NCI-H2196 (cell line): ENCODE results near the gene ERFL.
"Not testable (repeated sequence)": the region's sequence is repeated elsewhere in the genome, so short reads cannot be mapped to it uniquely, and the experiment has no call there.

Source experiments
- DNase-seq: peaks from one replicate; lab custom pipeline; 2025; ENCODE audit not compliant: unreplicated experiment; lab: John Stamatoyannopoulos, UW

Gene ERFL

GRCh38 chr19:41944336-41944735 lies 16.1 kb upstream of the ERFL start:
- no peak for DNase-seq

- DNase-seq: no peak
These were observed 13.4 kb upstream of the ERFL start for GRCh38 chr19:41941410-41942202.

GRCh38 chr19:41940731-41941409 lies 12.6 kb upstream of the ERFL start:
- no peak for DNase-seq

DNA sequence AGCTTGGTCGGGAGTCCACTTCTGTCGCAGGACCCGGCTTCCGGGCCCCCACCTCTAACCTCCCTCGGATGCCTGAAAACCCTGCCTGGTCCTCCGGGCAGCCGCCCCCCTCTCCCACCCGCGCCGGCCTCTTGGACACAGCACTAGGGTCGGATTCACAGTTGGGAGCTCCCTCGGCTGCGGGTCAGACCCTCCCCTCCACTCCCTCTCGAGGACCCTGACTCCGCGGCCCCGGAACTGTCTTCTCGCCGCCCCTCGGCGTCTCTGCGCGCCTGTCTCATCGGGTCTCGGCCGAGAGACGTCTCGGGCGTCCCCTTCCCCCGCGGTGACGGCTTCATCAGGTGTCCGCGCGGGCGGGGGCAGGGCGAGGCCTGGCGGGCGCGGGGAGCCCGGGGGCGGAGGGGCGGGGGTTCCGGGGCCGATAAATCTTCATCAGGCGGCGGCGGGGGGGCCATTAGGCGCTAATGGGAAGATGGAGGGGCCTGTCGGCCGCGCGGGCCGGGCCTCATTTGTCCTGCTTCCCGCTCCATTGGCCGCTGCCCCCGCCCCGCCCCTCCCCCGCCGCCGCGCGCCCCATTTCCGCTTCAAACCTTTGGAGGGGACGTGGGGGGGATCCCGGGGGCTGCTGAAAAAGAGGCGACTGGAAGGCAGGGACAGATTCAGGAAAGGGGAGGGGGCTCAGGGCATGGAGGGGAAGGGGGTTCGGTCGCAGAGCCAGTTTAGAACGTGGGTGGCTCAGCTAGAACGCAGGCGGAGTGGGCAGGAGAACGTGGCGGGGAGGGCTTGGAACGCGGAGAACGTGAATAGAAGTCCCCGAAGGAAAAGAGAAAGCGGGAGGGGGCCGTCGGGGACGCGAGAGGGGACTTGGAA lies 11.8 kb upstream of the ERFL start:
- peak; percentile 44 for DNase-seq

DNA sequence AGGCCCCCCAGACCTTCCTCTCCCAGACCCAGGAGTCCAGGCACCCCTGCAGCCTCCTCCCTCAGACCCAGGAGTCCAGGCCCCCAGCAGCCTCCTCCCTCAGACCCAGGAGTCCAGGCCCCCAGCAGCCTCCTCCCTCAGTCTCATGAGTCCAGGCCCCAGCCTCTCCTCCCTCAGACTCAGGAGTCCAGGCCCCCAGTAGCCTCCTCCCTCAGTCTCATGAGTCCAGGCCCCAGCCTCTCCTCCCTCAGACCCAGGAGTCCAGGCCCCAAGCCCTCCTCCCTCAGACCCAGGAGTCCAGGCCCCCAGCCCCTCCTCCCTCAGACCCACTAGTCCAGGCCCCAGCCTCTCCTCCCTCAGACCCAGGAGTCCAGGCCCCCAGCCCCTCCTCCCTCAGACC lies 11.0 kb upstream of the ERFL start:
- DNase-seq: not testable (repeated sequence)

- no peak for DNase-seq
These were observed 9.5 kb upstream of the ERFL start for GRCh38 chr19:41937525-41938468.

DNA sequence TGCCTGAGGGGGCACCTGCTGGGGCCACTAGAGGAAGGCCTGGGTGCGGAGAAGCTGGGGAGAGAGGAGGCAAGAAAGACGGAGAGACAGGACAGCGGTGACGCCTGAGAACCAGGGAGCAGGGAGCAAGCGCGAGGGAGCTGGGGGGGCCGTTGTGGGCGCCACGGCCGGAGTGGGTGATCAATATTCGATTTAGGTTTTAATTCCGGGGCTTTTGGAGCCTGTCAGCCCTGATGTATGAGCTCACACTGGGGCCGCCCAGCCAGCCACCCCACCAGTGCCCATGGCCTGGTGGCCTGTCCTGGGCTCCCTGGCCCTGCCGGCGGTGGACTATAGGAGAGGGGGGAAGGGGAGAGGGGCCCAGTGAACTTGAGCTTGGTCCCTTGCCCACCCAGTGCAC lies 8.7 kb upstream of the ERFL start:
- no peak for DNase-seq

DNA sequence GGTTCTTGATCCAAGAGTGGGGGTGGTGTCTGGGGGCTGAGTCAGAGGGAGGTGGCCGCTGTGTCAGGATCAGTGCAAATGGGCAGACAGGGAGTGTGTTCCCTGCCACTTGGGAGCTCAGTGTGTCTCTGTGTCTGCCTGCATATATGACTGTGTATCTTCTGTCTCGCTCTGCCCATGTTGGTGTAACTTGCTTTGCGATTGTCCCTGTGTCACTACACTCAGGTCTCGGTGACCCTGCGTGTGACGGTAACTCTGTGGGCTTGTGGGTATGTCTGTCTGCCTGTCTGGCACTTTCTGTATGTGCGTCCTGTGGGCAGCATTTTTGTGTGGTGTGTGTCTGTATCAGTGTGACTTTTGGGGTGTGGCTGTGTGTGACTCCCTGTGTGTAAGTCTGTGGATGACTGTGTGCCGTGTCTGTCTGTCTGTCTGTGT lies 8.2 kb upstream of the ERFL start:
- no peak for DNase-seq

GRCh38 chr19:41935760-41936415 lies 7.6 kb upstream of the ERFL start:
- no peak for DNase-seq

DNA sequence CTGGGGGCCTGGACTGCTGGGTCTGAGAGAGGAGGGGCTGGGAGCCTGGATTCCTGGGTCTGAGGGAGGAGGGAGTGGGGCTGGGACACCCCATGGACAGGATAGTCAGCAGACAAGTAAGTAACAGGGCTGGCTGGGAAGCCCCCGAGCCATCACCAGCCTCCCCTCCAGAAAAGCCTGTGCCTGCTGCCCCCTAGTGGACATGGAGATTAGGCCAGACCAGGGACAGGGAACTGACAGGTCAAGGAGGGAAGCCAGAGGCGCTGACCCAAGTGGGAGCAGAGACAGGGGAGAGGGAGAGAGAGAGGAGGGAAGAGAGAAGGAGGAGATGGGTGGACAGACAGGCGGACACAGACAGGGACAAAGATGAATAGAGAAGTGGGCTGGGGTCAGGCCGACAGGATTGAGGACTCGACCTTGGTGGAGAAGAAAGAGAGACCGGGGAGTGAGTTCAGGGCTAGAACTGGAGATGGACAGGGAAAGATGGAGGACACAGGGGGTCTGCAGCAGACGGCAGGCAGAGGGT lies 6.7 kb upstream of the ERFL start:
- DNase-seq: peak; percentile 81

- no peak for DNase-seq
These were observed 5.6 kb upstream of the ERFL start for GRCh38 chr19:41933693-41934426.

- no peak for DNase-seq
These were observed 4.6 kb upstream of the ERFL start for GRCh38 chr19:41932720-41933332.

DNA sequence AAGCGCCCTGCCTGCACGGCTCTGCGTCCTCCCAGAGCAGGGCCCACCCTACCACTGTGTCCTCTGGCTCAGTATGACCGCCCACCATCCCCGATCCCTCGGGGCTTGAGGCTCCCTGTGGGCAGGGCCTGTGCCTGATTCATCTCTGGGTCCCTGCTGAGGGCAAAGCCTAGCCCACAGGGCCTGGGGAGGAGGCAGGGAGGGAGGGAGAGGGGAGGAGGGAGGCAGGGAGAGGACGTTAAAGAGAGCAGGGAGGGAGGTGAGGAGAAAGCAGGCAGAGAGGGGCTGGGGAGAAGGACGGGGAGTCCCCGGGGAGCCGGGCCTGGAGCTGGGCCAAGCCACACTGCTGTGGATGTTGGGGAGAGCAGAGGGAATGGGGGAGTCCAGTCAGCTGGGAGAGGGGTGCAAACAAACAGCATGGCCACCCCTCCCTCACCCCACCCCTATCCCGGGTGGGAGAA lies 4.0 kb upstream of the ERFL start:
- no peak for DNase-seq

DNA sequence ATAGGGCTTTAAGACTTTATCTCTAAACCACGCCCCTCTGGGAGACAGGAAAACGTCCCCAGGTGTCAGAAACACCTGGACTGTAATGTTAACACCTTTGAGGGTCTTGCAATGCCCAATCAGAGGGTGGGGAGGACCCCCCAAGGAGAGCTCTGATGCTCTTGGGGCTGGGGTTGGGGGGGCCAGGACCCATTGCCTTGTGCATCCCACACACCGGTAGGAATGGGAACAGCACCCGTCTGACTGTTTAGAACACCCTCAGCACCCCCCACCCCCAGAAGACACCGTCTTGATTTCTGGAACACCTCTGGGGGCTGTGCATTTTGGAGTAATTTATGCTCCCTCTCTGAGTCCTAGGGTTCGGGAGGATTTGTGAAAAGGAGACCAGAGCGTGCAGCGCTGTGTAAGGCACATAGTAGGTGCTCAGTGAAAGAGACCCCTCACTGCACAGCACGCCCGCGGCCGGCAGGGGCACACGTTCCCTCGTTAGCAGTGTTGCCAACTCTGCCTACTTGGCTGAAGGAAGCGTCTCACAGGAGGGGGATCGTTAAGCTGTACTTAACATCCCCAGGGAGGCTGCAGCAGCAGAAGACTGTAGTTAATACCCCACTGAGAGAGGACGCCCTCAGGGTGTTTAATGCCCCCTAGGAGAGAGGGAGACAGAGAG lies 2.8 kb upstream of the ERFL start:
- no peak for DNase-seq

- no peak for DNase-seq
These were observed 2.1 kb upstream of the ERFL start for GRCh38 chr19:41930322-41930722.

DNA sequence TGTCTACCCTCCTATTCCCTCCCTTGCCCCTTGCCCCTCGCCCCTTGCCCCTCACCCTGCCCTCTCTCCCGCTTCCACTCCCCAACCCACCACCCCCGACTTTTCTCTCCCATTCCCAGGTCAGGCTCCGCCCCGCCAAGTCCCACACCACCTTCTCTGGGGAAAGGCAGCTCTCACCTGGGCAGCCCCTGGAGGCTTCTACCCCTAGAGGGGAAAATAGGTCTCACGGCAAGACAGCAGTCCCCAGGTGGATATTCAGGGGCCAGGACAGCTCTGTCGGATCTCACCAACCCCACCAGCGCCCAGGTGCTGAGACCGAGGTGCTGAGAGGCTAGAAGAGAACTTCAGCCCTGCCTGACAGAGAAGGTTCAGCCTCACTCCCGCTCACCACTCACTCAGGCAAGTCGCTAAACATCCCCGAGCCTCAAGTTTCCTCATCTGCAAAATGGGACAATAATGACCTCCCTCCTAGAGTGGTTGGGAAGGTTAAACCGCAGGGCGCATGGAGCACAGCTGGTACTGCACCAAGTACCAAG lies 1.4 kb upstream of the ERFL start:
- no peak for DNase-seq

- no peak for DNase-seq
These were observed 696 bp upstream of the ERFL start for GRCh38 chr19:41928754-41929535.
